Endodermal cell (in vitro differentiated cells): ENCODE data around the gene CASZ1. TPM values are rescaled to one million over a fixed set of nuclear protein-coding genes. Genes with fewer than 3 reads are reported as not detected.

ENCODE experiments used
- DNase-seq: peaks from one replicate; pipeline ENCODE4 v3.0.0-alpha.2; 2017
- H3K27ac ChIP-seq: 2 replicates; pipeline ENCODE4 v1.5.1; 2013; ENCODE audit warnings: mild to moderate bottlenecking, low read depth, low read length, moderate library complexity
- H3K27me3 ChIP-seq: 2 replicates; pipeline ENCODE4 v1.6.1; 2013; ENCODE audit warnings: mild to moderate bottlenecking, low read length, moderate library complexity; ENCODE audit not compliant: insufficient read depth, control insufficient read depth, poor library complexity, severe bottlenecking
- H3K36me3 ChIP-seq: 2 replicates; pipeline ENCODE4 v1.7.0; 2013; ENCODE audit warnings: mild to moderate bottlenecking, low read length, moderate library complexity; ENCODE audit not compliant: control insufficient read depth, insufficient read depth
- H3K4me1 ChIP-seq: one replicate; pipeline ENCODE4 v1.7.0; 2013; ENCODE audit warnings: low read length; ENCODE audit not compliant: control insufficient read depth, insufficient read depth
- H3K4me3 ChIP-seq: 2 replicates; pipeline ENCODE4 v1.5.1; 2013; ENCODE audit warnings: mild to moderate bottlenecking, low read length, moderate library complexity
- H3K9ac ChIP-seq: 2 replicates; pipeline ENCODE4 v1.6.1; 2013; ENCODE audit warnings: mild to moderate bottlenecking, low read length, moderate library complexity; ENCODE audit not compliant: poor library complexity, severe bottlenecking; ENCODE audit errors: extremely low read depth
- H3K9me3 ChIP-seq: 2 replicates; pipeline ENCODE4 v1.6.1; 2013; ENCODE audit warnings: mild to moderate bottlenecking, low read length, moderate library complexity; ENCODE audit not compliant: control insufficient read depth
- H3K27ac Mint-ChIP-seq: 2 replicates; pipeline ENCODE4 v1.8.0; 2020; ENCODE audit warnings: mixed read lengths
- H3K27me3 Mint-ChIP-seq: 2 replicates; pipeline ENCODE4 v1.8.0; 2021; ENCODE audit warnings: mild to moderate bottlenecking, mixed read lengths; ENCODE audit not compliant: insufficient read depth
- H3K36me3 Mint-ChIP-seq: 2 replicates; pipeline ENCODE4 v1.8.0; 2020; ENCODE audit warnings: low read depth, mixed read lengths
- H3K4me1 Mint-ChIP-seq: 2 replicates; pipeline ENCODE4 v1.8.0; 2020; ENCODE audit warnings: mixed read lengths
- H3K4me3 Mint-ChIP-seq: 2 replicates; pipeline ENCODE4 v1.8.0; 2020; ENCODE audit warnings: mild to moderate bottlenecking, moderate library complexity, mixed read lengths
- H3K9me3 Mint-ChIP-seq: 2 replicates; pipeline ENCODE4 v1.8.0; 2020; ENCODE audit warnings: mild to moderate bottlenecking, mixed read lengths
- WGBS, 2 experiments: methylation state at CpG; one replicate each; pipeline versions ENCODE4 v1.1.5 to v1.1.7; 2013; ENCODE audit warnings: missing lambda C conversion rate in 2 of 2, mixed read lengths in 1 of 2; ENCODE audit not compliant: insufficient coverage in 1 of 2, insufficient read length in 1 of 2; 5-methylcytosine and 5-hydroxymethylcytosine counted together
- total RNA-seq, 2 donors: library from RNA; stranded (reverse); fragmentation: NEBNext Ultra II Directional in 1 of 2; extraction: Animal tissue kit (Norgen Biotek cat#: 25700) in 1 of 2; gene quantifications; 2 replicates in 1 of 2; 3 replicates in 1 of 2; pipeline ENCODE4 v1.2.1, GENCODE V29; 2021
- TF ChIP-seq, protein P1 (sequence below): fragments of 200-600 bp; sonication (generic); conservative IDR thresholded peaks from 2 replicates; pipeline ENCODE4 v1.5.0; 2021; ENCODE audit warnings: antibody characterized with exemption, mild to moderate bottlenecking

CASZ1 gene
- total RNA-seq, 2 donors from 2014 or later: 3.5 to 5.9 TPM

- DNase-seq: no peak
- no peaks in the 10 kb centered on the region for H3K27me3 Mint-ChIP-seq
Observed at GRCh38 chr1:10608690-10609089, 187.8 kb downstream of the CASZ1 start.

GRCh38 chr1:10607228-10607627 lies 189.2 kb downstream of the CASZ1 start:
- no peaks in the 10 kb centered on the region for H3K9me3 Mint-ChIP-seq
- H3K9ac ChIP-seq: no peak overlapping the region
- TF ChIP-seq, protein P1, sequence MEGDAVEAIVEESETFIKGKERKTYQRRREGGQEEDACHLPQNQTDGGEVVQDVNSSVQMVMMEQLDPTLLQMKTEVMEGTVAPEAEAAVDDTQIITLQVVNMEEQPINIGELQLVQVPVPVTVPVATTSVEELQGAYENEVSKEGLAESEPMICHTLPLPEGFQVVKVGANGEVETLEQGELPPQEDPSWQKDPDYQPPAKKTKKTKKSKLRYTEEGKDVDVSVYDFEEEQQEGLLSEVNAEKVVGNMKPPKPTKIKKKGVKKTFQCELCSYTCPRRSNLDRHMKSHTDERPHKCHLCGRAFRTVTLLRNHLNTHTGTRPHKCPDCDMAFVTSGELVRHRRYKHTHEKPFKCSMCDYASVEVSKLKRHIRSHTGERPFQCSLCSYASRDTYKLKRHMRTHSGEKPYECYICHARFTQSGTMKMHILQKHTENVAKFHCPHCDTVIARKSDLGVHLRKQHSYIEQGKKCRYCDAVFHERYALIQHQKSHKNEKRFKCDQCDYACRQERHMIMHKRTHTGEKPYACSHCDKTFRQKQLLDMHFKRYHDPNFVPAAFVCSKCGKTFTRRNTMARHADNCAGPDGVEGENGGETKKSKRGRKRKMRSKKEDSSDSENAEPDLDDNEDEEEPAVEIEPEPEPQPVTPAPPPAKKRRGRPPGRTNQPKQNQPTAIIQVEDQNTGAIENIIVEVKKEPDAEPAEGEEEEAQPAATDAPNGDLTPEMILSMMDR: no peak
- no peak overlapping the region for H3K4me3 ChIP-seq
- peaks cover 21% of the 10 kb centered on the region for H3K4me1 Mint-ChIP-seq
- DNase-seq: no peak
- H3K9me3 ChIP-seq: no peaks in the 10 kb centered on the region
- H3K36me3 Mint-ChIP-seq: peaks cover 12% of the 10 kb centered on the region
- no peak overlapping the region for H3K4me3 Mint-ChIP-seq
- H3K27ac ChIP-seq: no peak overlapping the region
- no peak overlapping the region for H3K27ac Mint-ChIP-seq
- no peaks in the 10 kb centered on the region for H3K36me3 ChIP-seq
- 94 to 100% methylated on average over 3 of the region's 3 CpGs for WGBS, 2 experiments
- peaks cover 8% of the 10 kb centered on the region for H3K4me1 ChIP-seq
- no peaks in the 10 kb centered on the region for H3K27me3 ChIP-seq
- no peaks in the 10 kb centered on the region for H3K27me3 Mint-ChIP-seq

More at GRCh38 chr1:10608690-10609089, 187.8 kb downstream of the CASZ1 start:
- TF ChIP-seq, protein P1: no peak
- H3K36me3 Mint-ChIP-seq: peaks cover 14% of the 10 kb centered on the region
- H3K27ac ChIP-seq: no peak overlapping the region
- no peaks in the 10 kb centered on the region for H3K9me3 ChIP-seq
- 92 to 98% methylated on average over 2 of the region's 2 CpGs for WGBS, 2 experiments
- H3K4me3 Mint-ChIP-seq: no peak overlapping the region
- no peak overlapping the region for H3K9ac ChIP-seq
- no peak overlapping the region for H3K4me3 ChIP-seq
- peaks cover 10% of the 10 kb centered on the region for H3K4me1 Mint-ChIP-seq
- H3K4me1 ChIP-seq: no peaks in the 10 kb centered on the region
- no peaks in the 10 kb centered on the region for H3K36me3 ChIP-seq
- H3K9me3 Mint-ChIP-seq: no peaks in the 10 kb centered on the region
- H3K27me3 ChIP-seq: no peaks in the 10 kb centered on the region
- no peak overlapping the region for H3K27ac Mint-ChIP-seq

DNA sequence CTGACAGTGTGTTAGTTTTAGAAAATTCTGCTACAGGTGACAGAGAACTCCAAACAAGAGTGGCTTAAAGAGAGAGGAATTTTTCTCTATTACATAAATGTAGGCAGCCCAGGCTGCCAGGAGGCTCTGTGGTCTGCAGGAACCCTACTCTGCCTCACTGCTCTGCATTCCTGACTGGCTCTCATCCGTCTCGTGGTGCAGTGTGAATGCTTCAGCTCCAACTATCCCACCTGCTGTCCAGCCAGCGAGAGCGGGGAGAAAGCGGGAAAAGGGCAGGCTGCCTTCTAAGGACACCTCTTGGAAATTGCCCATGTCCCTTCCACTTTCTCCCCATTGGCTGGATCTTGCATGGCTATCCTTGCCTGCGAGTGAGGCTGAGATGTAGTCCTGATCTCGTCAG lies 190.4 kb downstream of the CASZ1 start:
- H3K4me3 Mint-ChIP-seq: no peak overlapping the region
- 80 to 94% methylated on average over 5 to 7 of the region's 7 CpGs for WGBS, 2 experiments

More for the DNA sequence above, 190.4 kb downstream of the CASZ1 start:
- H3K9me3 ChIP-seq: no peaks in the 10 kb centered on the region
- H3K27me3 ChIP-seq: no peaks in the 10 kb centered on the region
- TF ChIP-seq, protein P1: no peak
- H3K9me3 Mint-ChIP-seq: no peaks in the 10 kb centered on the region
- H3K27ac ChIP-seq: no peak overlapping the region
- no peaks in the 10 kb centered on the region for H3K27me3 Mint-ChIP-seq
- no peak overlapping the region for H3K4me3 ChIP-seq
- H3K4me1 ChIP-seq: peaks cover 8% of the 10 kb centered on the region
- H3K4me1 Mint-ChIP-seq: peaks cover 28% of the 10 kb centered on the region
- H3K36me3 Mint-ChIP-seq: peaks cover 15% of the 10 kb centered on the region
- no peaks in the 10 kb centered on the region for H3K36me3 ChIP-seq
- H3K9ac ChIP-seq: no peak overlapping the region
- no peak for DNase-seq
- H3K27ac Mint-ChIP-seq: no peak overlapping the region
